ENCODE results near the gene PRKN.

DNA sequence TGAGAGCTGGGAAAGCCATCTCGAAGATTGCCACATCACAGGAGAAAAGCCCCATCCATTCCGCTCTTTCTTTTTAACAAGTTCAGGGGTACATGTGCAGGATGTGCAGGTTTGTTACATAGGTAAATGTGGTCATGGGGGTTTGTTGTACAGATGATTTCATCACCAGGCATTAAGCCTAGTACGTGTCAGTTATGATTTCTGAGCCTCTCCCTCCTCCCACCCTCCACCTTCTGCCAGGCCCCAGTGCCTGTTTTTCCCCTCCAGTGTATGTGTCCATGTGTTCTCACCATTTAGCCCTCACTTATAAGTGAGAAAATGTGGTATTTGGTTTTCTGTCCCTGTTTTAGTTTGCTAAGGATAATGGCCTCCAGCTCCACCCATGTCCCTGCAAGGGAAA is 887.2 kb downstream of the PRKN start:
- TF ChIP-seq CTCF (IDR thresholded peaks at IDR 0.05; ENCODE audit: low read length) (no peak), EZH2 (IDR thresholded peaks at IDR 0.05; ENCODE audit: borderline replicate concordance, low read length) (no peak)

All from OCI-LY1 (cell line).